Measurements from ENCODE around the gene STIM2.
"Not testable (repeated sequence)": the region's sequence is repeated elsewhere in the genome, so short reads cannot be mapped to it uniquely, and the experiment has no call there.

Gene STIM2

DNA sequence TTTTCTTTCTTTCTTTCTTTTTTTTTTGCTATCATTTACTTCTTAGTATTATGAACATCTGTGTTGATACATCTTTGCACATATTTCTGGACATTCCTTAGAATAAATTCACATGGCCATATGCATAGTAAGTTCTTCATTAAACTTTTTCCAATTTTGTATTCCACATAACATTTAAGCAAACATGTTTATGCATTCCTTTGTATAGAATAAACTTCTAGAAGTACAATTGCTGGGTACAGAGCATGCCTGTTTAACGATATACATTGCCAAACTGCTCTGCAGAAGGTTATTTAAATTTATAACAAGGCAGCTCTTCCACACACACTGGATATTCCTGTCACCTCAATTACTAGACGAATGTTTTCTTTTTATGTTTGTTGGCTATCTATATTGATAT, 36.0 kb upstream of the STIM2 start:
- TF ChIP-seq, protein P1, sequence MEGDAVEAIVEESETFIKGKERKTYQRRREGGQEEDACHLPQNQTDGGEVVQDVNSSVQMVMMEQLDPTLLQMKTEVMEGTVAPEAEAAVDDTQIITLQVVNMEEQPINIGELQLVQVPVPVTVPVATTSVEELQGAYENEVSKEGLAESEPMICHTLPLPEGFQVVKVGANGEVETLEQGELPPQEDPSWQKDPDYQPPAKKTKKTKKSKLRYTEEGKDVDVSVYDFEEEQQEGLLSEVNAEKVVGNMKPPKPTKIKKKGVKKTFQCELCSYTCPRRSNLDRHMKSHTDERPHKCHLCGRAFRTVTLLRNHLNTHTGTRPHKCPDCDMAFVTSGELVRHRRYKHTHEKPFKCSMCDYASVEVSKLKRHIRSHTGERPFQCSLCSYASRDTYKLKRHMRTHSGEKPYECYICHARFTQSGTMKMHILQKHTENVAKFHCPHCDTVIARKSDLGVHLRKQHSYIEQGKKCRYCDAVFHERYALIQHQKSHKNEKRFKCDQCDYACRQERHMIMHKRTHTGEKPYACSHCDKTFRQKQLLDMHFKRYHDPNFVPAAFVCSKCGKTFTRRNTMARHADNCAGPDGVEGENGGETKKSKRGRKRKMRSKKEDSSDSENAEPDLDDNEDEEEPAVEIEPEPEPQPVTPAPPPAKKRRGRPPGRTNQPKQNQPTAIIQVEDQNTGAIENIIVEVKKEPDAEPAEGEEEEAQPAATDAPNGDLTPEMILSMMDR (IDR thresholded peaks at IDR 0.05; ENCODE audit: borderline replicate concordance, extremely low read depth, low read length, poor library complexity, severe bottlenecking): no peak
- TF ChIP-seq EZH2 (IDR thresholded peaks at IDR 0.05; ENCODE audit: borderline replicate concordance, low read depth, low read length, severe bottlenecking): no peak
- Histone ChIP-seq H3K27ac (ENCODE audit: low read length) (no peak overlapping the region), H3K9me3 (ENCODE audit: insufficient read depth, low read length, severe bottlenecking) (peaks cover 5% of the 10 kb centered on the region), H3K4me1 (ENCODE audit: insufficient read depth, low read length) (no peaks in the 10 kb centered on the region), H3K9ac (ENCODE audit: low read depth, low read length) (no peak overlapping the region), H3K4me3 (ENCODE audit: low read depth in 1 of 2, low read length in 2 of 2) (no peak overlapping the region), H3K36me3 (ENCODE audit: insufficient read depth, low read length) (no peaks in the 10 kb centered on the region), H2AFZ (ENCODE audit: low read depth, low read length) (no peak overlapping the region), H3K79me2 (ENCODE audit: insufficient read depth, low read length) (no peaks in the 10 kb centered on the region), H3K4me2 (ENCODE audit: insufficient read depth, low read length) (no peak overlapping the region), H4K20me1 (ENCODE audit: insufficient read depth, low read length) (no peaks in the 10 kb centered on the region), H3K27me3 (ENCODE audit: insufficient read depth, low read length, poor library complexity) (no peaks in the 10 kb centered on the region)
- DNase-seq (no peak), ATAC-seq (ENCODE audit: insufficient read depth, low read depth) (no peak)

- Histone ChIP-seq H3K27me3 (ENCODE audit: insufficient read depth, low read length, poor library complexity) (no peaks in the 10 kb centered on the region), H4K20me1 (ENCODE audit: insufficient read depth, low read length) (no peaks in the 10 kb centered on the region), H3K36me3 (ENCODE audit: insufficient read depth, low read length) (no peaks in the 10 kb centered on the region), H3K9ac (ENCODE audit: low read depth, low read length) (no peak overlapping the region), H3K79me2 (ENCODE audit: insufficient read depth, low read length) (no peaks in the 10 kb centered on the region), H3K4me3 (ENCODE audit: low read depth in 1 of 2, low read length in 2 of 2) (no peak overlapping the region), H3K4me2 (ENCODE audit: insufficient read depth, low read length) (no peak overlapping the region), H2AFZ (ENCODE audit: low read depth, low read length) (no peak overlapping the region), H3K27ac (ENCODE audit: low read length) (no peak overlapping the region), H3K4me1 (ENCODE audit: insufficient read depth, low read length) (no peaks in the 10 kb centered on the region), H3K9me3 (ENCODE audit: insufficient read depth, low read length, severe bottlenecking) (peaks cover 5% of the 10 kb centered on the region)
- TF ChIP-seq, protein P1 (IDR thresholded peaks at IDR 0.05; ENCODE audit: borderline replicate concordance, extremely low read depth, low read length, poor library complexity, severe bottlenecking): no peak
- no peak for TF ChIP-seq EZH2 (IDR thresholded peaks at IDR 0.05; ENCODE audit: borderline replicate concordance, low read depth, low read length, severe bottlenecking)
- ATAC-seq (ENCODE audit: insufficient read depth, low read depth) (no peak), DNase-seq (no peak)
These were observed 33.9 kb upstream of the STIM2 start for GRCh38 chr4:26826721-26827120.

DNA sequence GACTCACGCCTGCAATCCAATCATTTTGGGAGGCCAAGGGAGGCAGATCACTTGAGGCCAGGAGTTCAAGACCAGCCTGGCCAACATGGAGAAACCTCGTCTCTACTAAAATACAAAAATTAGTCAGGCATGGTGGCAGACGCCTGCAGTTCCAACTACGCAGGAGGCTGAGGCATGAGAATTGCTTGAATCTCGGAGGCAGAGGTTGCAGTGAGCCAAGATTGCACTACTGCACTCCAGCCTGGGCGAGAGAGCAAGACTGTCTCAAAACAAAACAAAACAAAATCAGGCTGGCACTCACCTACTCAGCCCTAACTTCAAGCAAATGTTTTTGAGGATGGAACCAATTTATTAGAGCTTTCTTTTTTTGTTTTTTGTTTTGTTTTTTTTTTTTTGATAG, 33.3 kb upstream of the STIM2 start:
- not testable (repeated sequence) for H3K27me3 ChIP-seq (ENCODE audit: insufficient read depth, low read length, poor library complexity); H3K4me3 ChIP-seq (ENCODE audit: low read depth in 1 of 2, low read length in 2 of 2); H3K4me1 ChIP-seq (ENCODE audit: insufficient read depth, low read length); H3K79me2 ChIP-seq (ENCODE audit: insufficient read depth, low read length); ATAC-seq (ENCODE audit: insufficient read depth, low read depth); DNase-seq; H2AFZ ChIP-seq (ENCODE audit: low read depth, low read length); H3K4me2 ChIP-seq (ENCODE audit: insufficient read depth, low read length); H3K27ac ChIP-seq (ENCODE audit: low read length); H3K9me3 ChIP-seq (ENCODE audit: insufficient read depth, low read length, severe bottlenecking); H3K9ac ChIP-seq (ENCODE audit: low read depth, low read length); H3K36me3 ChIP-seq (ENCODE audit: insufficient read depth, low read length); H4K20me1 ChIP-seq (ENCODE audit: insufficient read depth, low read length)

DNA sequence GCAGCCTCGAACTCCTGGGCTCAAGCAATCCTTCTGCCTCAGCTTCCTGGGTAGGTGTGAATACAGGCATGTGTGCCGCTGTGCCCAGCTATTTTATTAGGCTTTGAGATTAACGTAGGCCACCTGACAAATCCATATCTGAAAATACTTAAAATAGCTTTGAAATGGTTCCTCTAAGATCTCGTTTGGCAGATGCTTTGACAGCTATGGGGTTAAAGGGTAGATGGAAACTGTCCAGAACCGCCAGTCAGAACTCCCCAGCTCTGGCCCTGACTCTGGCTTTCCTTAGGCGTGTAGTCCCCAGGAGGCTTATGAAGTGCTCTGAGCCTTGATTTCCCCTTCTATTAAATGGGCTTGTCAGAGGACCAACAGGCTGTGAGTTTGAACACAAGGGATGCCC, 32.8 kb upstream of the STIM2 start:
- no peak overlapping the region for H3K27ac ChIP-seq (ENCODE audit: low read length)
- no peaks in the 10 kb centered on the region for H3K27me3 ChIP-seq (ENCODE audit: insufficient read depth, low read length, poor library complexity)
- H4K20me1 ChIP-seq (ENCODE audit: insufficient read depth, low read length): no peaks in the 10 kb centered on the region
- ATAC-seq (ENCODE audit: insufficient read depth, low read depth): no peak
- H3K36me3 ChIP-seq (ENCODE audit: insufficient read depth, low read length): no peaks in the 10 kb centered on the region
- TF ChIP-seq EZH2 (IDR thresholded peaks at IDR 0.05; ENCODE audit: borderline replicate concordance, low read depth, low read length, severe bottlenecking): no peak
- TF ChIP-seq, protein P1 (IDR thresholded peaks at IDR 0.05; ENCODE audit: borderline replicate concordance, extremely low read depth, low read length, poor library complexity, severe bottlenecking): no peak
- no peak overlapping the region for H3K4me2 ChIP-seq (ENCODE audit: insufficient read depth, low read length)
- H3K4me1 ChIP-seq (ENCODE audit: insufficient read depth, low read length): no peaks in the 10 kb centered on the region
- H3K9ac ChIP-seq (ENCODE audit: low read depth, low read length): no peak overlapping the region
- H3K79me2 ChIP-seq (ENCODE audit: insufficient read depth, low read length): no peaks in the 10 kb centered on the region
- no peak overlapping the region for H2AFZ ChIP-seq (ENCODE audit: low read depth, low read length)
- H3K9me3 ChIP-seq (ENCODE audit: insufficient read depth, low read length, severe bottlenecking): peaks cover 5% of the 10 kb centered on the region
- no peak overlapping the region for H3K4me3 ChIP-seq (ENCODE audit: low read depth in 1 of 2, low read length in 2 of 2)
- DNase-seq: no peak

All from DND-41 (cell line).